ENCODE measurements around the gene SDC1.

GRCh38 chr2:20224716-20225293 is at the start of gene SDC1:
- TF ChIP-seq CTCF (IDR thresholded peaks at IDR 0.05) = no peak
- 0 out of 4 replicates have a peak, but pooled peaks of 1 of the 2 experiments have one; percentile 17 for TF ChIP-seq EP300 (IDR thresholded peaks at IDR 0.05; ENCODE audit: borderline replicate concordance in 1 of 2, low read depth in 1 of 2, low read length in 1 of 2)
- TF ChIP-seq EZH2phosphoT487 (IDR thresholded peaks at IDR 0.05; ENCODE audit: borderline replicate concordance, low read depth) = no peak
- TF ChIP-seq, protein P1, sequence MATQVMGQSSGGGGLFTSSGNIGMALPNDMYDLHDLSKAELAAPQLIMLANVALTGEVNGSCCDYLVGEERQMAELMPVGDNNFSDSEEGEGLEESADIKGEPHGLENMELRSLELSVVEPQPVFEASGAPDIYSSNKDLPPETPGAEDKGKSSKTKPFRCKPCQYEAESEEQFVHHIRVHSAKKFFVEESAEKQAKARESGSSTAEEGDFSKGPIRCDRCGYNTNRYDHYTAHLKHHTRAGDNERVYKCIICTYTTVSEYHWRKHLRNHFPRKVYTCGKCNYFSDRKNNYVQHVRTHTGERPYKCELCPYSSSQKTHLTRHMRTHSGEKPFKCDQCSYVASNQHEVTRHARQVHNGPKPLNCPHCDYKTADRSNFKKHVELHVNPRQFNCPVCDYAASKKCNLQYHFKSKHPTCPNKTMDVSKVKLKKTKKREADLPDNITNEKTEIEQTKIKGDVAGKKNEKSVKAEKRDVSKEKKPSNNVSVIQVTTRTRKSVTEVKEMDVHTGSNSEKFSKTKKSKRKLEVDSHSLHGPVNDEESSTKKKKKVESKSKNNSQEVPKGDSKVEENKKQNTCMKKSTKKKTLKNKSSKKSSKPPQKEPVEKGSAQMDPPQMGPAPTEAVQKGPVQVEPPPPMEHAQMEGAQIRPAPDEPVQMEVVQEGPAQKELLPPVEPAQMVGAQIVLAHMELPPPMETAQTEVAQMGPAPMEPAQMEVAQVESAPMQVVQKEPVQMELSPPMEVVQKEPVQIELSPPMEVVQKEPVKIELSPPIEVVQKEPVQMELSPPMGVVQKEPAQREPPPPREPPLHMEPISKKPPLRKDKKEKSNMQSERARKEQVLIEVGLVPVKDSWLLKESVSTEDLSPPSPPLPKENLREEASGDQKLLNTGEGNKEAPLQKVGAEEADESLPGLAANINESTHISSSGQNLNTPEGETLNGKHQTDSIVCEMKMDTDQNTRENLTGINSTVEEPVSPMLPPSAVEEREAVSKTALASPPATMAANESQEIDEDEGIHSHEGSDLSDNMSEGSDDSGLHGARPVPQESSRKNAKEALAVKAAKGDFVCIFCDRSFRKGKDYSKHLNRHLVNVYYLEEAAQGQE (IDR thresholded peaks at IDR 0.05; ENCODE audit: low read depth, low read length) = peak; percentile 32; the same call in 1 of the 2 replicates
- TF ChIP-seq YY1 (IDR thresholded peaks at IDR 0.05; ENCODE audit: low read depth) = no peak
- no peak for TF ChIP-seq NRF1 (IDR thresholded peaks at IDR 0.05; ENCODE audit: low read depth, low read length)
- TF ChIP-seq RCOR1 (IDR thresholded peaks at IDR 0.05; ENCODE audit: low read length) = no peak; the same call in 1 of the 2 replicates
- 0 out of 2 replicates have a peak, but pooled peaks have one; percentile 24 for TF ChIP-seq POLR2AphosphoS5 (IDR thresholded peaks at IDR 0.05; ENCODE audit: low read depth, low read length)
- TF ChIP-seq JUND (IDR thresholded peaks at IDR 0.05) = no peak
- peak; percentile 71; the same call in 1 of the 2 replicates for TF ChIP-seq MAX (IDR thresholded peaks at IDR 0.05; ENCODE audit: low read depth)
- no peak for TF ChIP-seq FOXJ3 (CRISPR knock-in tag; IDR thresholded peaks at IDR 0.05)
- TF ChIP-seq USF2 (IDR thresholded peaks at IDR 0.05; ENCODE audit: borderline replicate concordance, low read depth, low read length) = no peak
- no peak for TF ChIP-seq GABPA (IDR thresholded peaks at IDR 0.05; ENCODE audit: low read depth)
- TF ChIP-seq RFX5 (IDR thresholded peaks at IDR 0.05; ENCODE audit: low read length) = no peak
